HepG2 (cell line): ENCODE data around the gene MBD3L5. TPM values are rescaled to one million over a fixed set of nuclear protein-coding genes. Genes with fewer than 3 reads are reported as not detected.
A peak's percentile ranks its signal among the peaks of the same experiment; 100 is the strongest.

Source experiments
- ATAC-seq: fragments of 200-7000 bp; cut with Tn5 transposase; 3 replicates; pipeline ENCODE4 v1.9.1; 2020; ENCODE audit warnings: mild to moderate bottlenecking, moderate library complexity
- BruUV-seq: library from RNA; stranded (reverse); fragments of 400-500 nt; replicated peaks from 2 replicates; lab custom pipeline; 2021; lab: Mats Ljungman, UMichigan
- CTCF ChIA-PET: fragments of 300-600 bp; formaldehyde crosslinking; extraction: SDS; loops from one replicate; lab custom pipeline; 2021; ENCODE audit warnings: low total read pairs, inconsistent platforms, low intra/inter-chr PET ratio; lab: Yijun Ruan, JAX
- POLR2A ChIA-PET: fragments of 350-600 bp; sonication (Branson Sonifier 250); formaldehyde crosslinking; loops from one replicate; lab custom pipeline; 2020; ENCODE audit warnings: antibody characterized with exemption, inconsistent platforms; lab: Yijun Ruan, JAX
- DNase-seq: peaks from one replicate; pipeline ENCODE4 v3.0.0-alpha.2; 2015; ENCODE audit warnings: low spot score
- FAIRE-seq: peaks from 3 replicates; lab custom pipeline; 2011; peaks lifted over from hg19 to GRCh38; lab: Jason Lieb, UNC
- H2AFZ ChIP-seq: one replicate; pipeline ENCODE4 v1.6.1; 2011; ENCODE audit warnings: low read length, inconsistent platforms
- H3K27ac ChIP-seq: fragments of 300-600 bp; 3 replicates; pipeline ENCODE4 v1.8.0; 2011; ENCODE audit warnings: mixed run types, mild to moderate bottlenecking, mixed read lengths, low read length, inconsistent platforms; ENCODE audit not compliant: insufficient read depth; ENCODE audit errors: extremely low read length
- H3K27me3 ChIP-seq, 2 experiments: fragments of 200-600 bp in 1 of 2; 2 replicates in 1 of 2; 3 replicates in 1 of 2; pipeline versions ENCODE4 v1.6.0 to v1.8.0; 2011; ENCODE audit warnings: low read length in 2 of 2, mild to moderate bottlenecking in 2 of 2, moderate library complexity in 2 of 2, inconsistent platforms in 1 of 2; ENCODE audit not compliant: insufficient read depth in 2 of 2, control insufficient read depth in 1 of 2
- H3K36me3 ChIP-seq, 2 experiments: fragments of 200-600 bp in 1 of 2; replicated peaks in 1 of 2; 2 replicates in 1 of 2; 3 replicates in 1 of 2; pipeline versions ENCODE4 v1.5.1 to v1.8.0; 2011; ENCODE audit warnings: low read length in 2 of 2, inconsistent platforms in 1 of 2; ENCODE audit not compliant: insufficient read depth in 2 of 2, control insufficient read depth in 1 of 2
- H3K4me1 ChIP-seq: 2 replicates; pipeline ENCODE4 v1.5.1; 2012; ENCODE audit warnings: low read length, inconsistent platforms; ENCODE audit not compliant: insufficient read depth
- H3K4me2 ChIP-seq: 2 replicates; pipeline ENCODE4 v1.6.0; 2011; ENCODE audit warnings: low read depth, low read length, inconsistent platforms
- H3K4me3 ChIP-seq, 3 experiments: fragments of 200-600 bp in 1 of 3; sonication (generic), shearing (Covaris generic) in 1 of 3; replicated peaks in 1 of 3; 2 replicates each; pipeline ENCODE4 v1.5.1; 2011 to 2016; ENCODE audit warnings: low read length in 3 of 3, inconsistent platforms in 2 of 3, low read depth in 2 of 3, mild to moderate bottlenecking in 2 of 3, control low read depth in 1 of 3, mixed read lengths in 1 of 3; ENCODE audit not compliant: insufficient read depth in 1 of 3
- H3K79me2 ChIP-seq: one replicate; pipeline ENCODE4 v1.6.1; 2011; ENCODE audit warnings: low read length, inconsistent platforms; ENCODE audit not compliant: insufficient read depth
- H3K9ac ChIP-seq: 2 replicates; pipeline ENCODE4 v1.6.0; 2011; ENCODE audit warnings: mild to moderate bottlenecking, low read depth, low read length, inconsistent platforms; ENCODE audit not compliant: insufficient read depth
- H3K9me3 ChIP-seq: 2 replicates; pipeline ENCODE4 v1.5.1; 2012; ENCODE audit warnings: mild to moderate bottlenecking, low read length
- H4K20me1 ChIP-seq: 2 replicates; pipeline ENCODE4 v1.6.0; 2011; ENCODE audit warnings: inconsistent platforms, mild to moderate bottlenecking, low read length, moderate library complexity; ENCODE audit not compliant: insufficient read depth
- CC2D1A ChIP-seq: sonication (generic); formaldehyde crosslinking; IDR thresholded peaks from 2 replicates; pipeline ENCODE4 v1.8.1; 2023; ENCODE audit warnings: mild to moderate bottlenecking, missing genetic modification reagents
- FOXO4 ChIP-seq: sonication (generic); formaldehyde crosslinking; conservative IDR thresholded peaks from 2 replicates; pipeline ENCODE4 v1.8.1; 2023; ENCODE audit warnings: missing genetic modification reagents
- HOMEZ ChIP-seq: IDR thresholded peaks from 2 replicates; pipeline ENCODE4 v1.6.1; 2016; ENCODE audit warnings: low read depth
- KDM5A ChIP-seq: fragments of 200-600 bp; sonication (generic); IDR thresholded peaks from 2 replicates; pipeline ENCODE4 v1.7.0; 2018; ENCODE audit warnings: antibody characterized with exemption, mild to moderate bottlenecking, low read length, borderline replicate concordance
- KMT2B ChIP-seq: IDR thresholded peaks from 2 replicates; pipeline ENCODE4 v1.6.1; 2016; ENCODE audit warnings: missing genetic modification reagents, missing compliant biosample characterization
- SP140L ChIP-seq: sonication (generic); formaldehyde crosslinking; IDR thresholded peaks from 2 replicates; pipeline ENCODE4 v1.4.0; 2020; ENCODE audit warnings: missing genetic modification reagents, borderline replicate concordance
- TGIF2 ChIP-seq: IDR thresholded peaks from 2 replicates; pipeline ENCODE4 v1.6.1; 2016; ENCODE audit warnings: control low read depth, missing compliant biosample characterization
- THAP11 ChIP-seq: IDR thresholded peaks from 2 replicates; pipeline ENCODE4 v1.6.1; 2016; ENCODE audit warnings: missing biosample characterization, missing genetic modification reagents
- ZBTB33 ChIP-seq: sonication (generic); formaldehyde crosslinking; IDR thresholded peaks from 2 replicates; pipeline ENCODE4 v1.4.0; 2020; ENCODE audit warnings: missing genetic modification reagents
- ZBTB42 ChIP-seq: sonication (generic); formaldehyde crosslinking; IDR thresholded peaks from 2 replicates; pipeline ENCODE4 v1.5.0; 2020; ENCODE audit warnings: mild to moderate bottlenecking, missing genetic modification reagents
- ZFP37 ChIP-seq: sonication (generic); formaldehyde crosslinking; IDR thresholded peaks from 2 replicates; pipeline ENCODE4 v1.4.0; 2020; ENCODE audit warnings: missing genetic modification reagents, borderline replicate concordance
- ZNF281 ChIP-seq: sonication (generic); formaldehyde crosslinking; IDR thresholded peaks from 2 replicates; pipeline ENCODE4 v1.4.0; 2020; ENCODE audit warnings: missing genetic modification reagents, borderline replicate concordance
- ZNF503 ChIP-seq: sonication (generic); formaldehyde crosslinking; IDR thresholded peaks from 2 replicates; pipeline ENCODE4 v1.4.0; 2020; ENCODE audit warnings: missing genetic modification reagents
- ZSCAN22 ChIP-seq: sonication (generic); formaldehyde crosslinking; IDR thresholded peaks from 2 replicates; pipeline ENCODE4 v1.4.0; 2020; ENCODE audit warnings: mild to moderate bottlenecking, missing genetic modification reagents
- WGBS: methylation state at CpG from one replicate; pipeline ENCODE4 v1.1.6; 2017; ENCODE audit warnings: low lambda C conversion rate; 5-methylcytosine and 5-hydroxymethylcytosine counted together
- in situ Hi-C: cut with HindIII; loops from 2 replicates; pipeline ENCODE4 v1.10.0; 2017; ENCODE audit warnings: low pct_unique_long_range_greater_than_20kb; ENCODE audit not compliant: extremely low pct_ligation_motif_present
- intact Hi-C: fragments of 100-400 bp; cut with micrococcal nuclease; formaldehyde crosslinking; loops from one replicate; pipeline ENCODE4 v1.10.0; 2022; ENCODE audit not compliant: unreplicated experiment
- polyA plus RNA-seq, 8 experiments: library from polyadenylated mRNA; depleted of rRNA in 3 of 8; stranded (reverse) in 7 of 8; unstranded in 1 of 8; fragments of >200 nt; fragmentation: Illumina TruSeq in 4 of 8; extraction: Trizol in 4 of 8; gene quantifications; 2 replicates each; pipeline versions ENCODE4 v1.2.1 to v1.2.3, GENCODE V29; 2011 to 2016; ENCODE audit warnings: low read depth in 4 of 8, missing spikeins in 1 of 8, mixed read lengths in 1 of 8; ENCODE audit not compliant: insufficient read depth in 1 of 8
- total RNA-seq, 5 experiments: library from RNA; depleted of rRNA; stranded (reverse); fragments of >200 nt; fragmentation: Illumina TruSeq; extraction: Trizol; gene quantifications; 2 replicates each; pipeline ENCODE4 v1.2.3, GENCODE V29; 2016; ENCODE audit warnings: low read depth in 1 of 5

Gene MBD3L5
- total and polyA plus RNA-seq, 2 of the 13 experiments (the other 11 are each of a cell fraction or from before 2014, with no cell fraction given), result not detected

GRCh38 chr19:7069904-7070226, 39.5 kb downstream of the MBD3L5 start:
- no TSS peak for BruUV-seq
- peak overlapping the region; percentile 80 for H3K9ac ChIP-seq
- ATAC-seq, result peak; percentile 64; the same call in 2 of the 3 replicates
- no peak for FAIRE-seq
- H3K4me3 ChIP-seq, result peak overlapping the region; percentile 77 to 94 (median 90)
- DNase-seq, result no peak
- CTCF ChIA-PET, result no interaction called here
- WGBS, result 2% methylated on average over 10 of the region's 12 CpGs
- peak overlapping the region; percentile 77 for H3K27ac ChIP-seq
- no peaks in the 10 kb centered on the region for H4K20me1 ChIP-seq
- POLR2A ChIA-PET, result interaction anchor here (0.6 to 1.5 kb wide), 13 partner anchors 12 to 709 kb away, joined by 3 to 32 read pairs (median 4); partner anchors contain the start of genes ALKBH7, CLPP, MCOLN1 and PET100
- in situ Hi-C loops (no loop called here), intact Hi-C loops (no loop called here)
- H3K9me3 ChIP-seq, result peaks cover 7% of the 10 kb centered on the region
- peak overlapping the region; percentile 65 for H3K4me2 ChIP-seq
- peaks cover 11% of the 10 kb centered on the region for H3K79me2 ChIP-seq
- no peak overlapping the region for H2AFZ ChIP-seq
- peaks cover 14% of the 10 kb centered on the region for H3K4me1 ChIP-seq
- H3K27me3 ChIP-seq, result no peaks in the 10 kb centered on the region; a peak in 1 of 5 replicates
- peaks cover 4 to 24% of the 10 kb centered on the region in 2 experiments; a peak in 4 of 5 replicates for H3K36me3 ChIP-seq
- TF ChIP-seq ZNF281 (CRISPR knock-in tag) (no peak), ZBTB33 (CRISPR knock-in tag) (no peak), HOMEZ (no peak), ZNF503 (CRISPR knock-in tag) (no peak), KDM5A (peak; percentile 81), THAP11 (CRISPR knock-in tag) (no peak), FOXO4 (no peak), ZBTB42 (CRISPR knock-in tag) (no peak), ZFP37 (CRISPR knock-in tag) (no peak), KMT2B (CRISPR knock-in tag) (no peak), ZSCAN22 (no peak), SP140L (no peak), CC2D1A (CRISPR knock-in tag) (no peak), TGIF2 (CRISPR knock-in tag) (no peak)
